CD8-positive, alpha-beta memory T cell (primary cell): ENCODE data around the gene LARP1. TPM values are rescaled to one million over a fixed set of nuclear protein-coding genes. Genes with fewer than 3 reads are reported as not detected.

Experiments
- CTCF ChIA-PET: fragments of 350-600 bp; sonication (Branson Sonifier 250); formaldehyde crosslinking; loops from one replicate; lab custom pipeline; 2021; ENCODE audit warnings: antibody characterized with exemption; lab: Charles Lee
- POLR2A ChIA-PET: fragments of 350-600 bp; sonication (Branson Sonifier 250); formaldehyde crosslinking; loops from one replicate; lab custom pipeline; 2021; ENCODE audit warnings: antibody characterized with exemption; lab: Charles Lee
- DNase-seq, 5 donors: peaks; one replicate each; pipeline versions ENCODE4 v3.0.0 to v3.0.0-alpha.2; 2020 to 2022; ENCODE audit warnings: mixed read lengths in 1 of 5
- H3K27ac ChIP-seq: one replicate; pipeline ENCODE4 v1.7.0; 2013; ENCODE audit warnings: low read depth, mild to moderate bottlenecking, low read length, moderate library complexity
- H3K27me3 ChIP-seq: 2 replicates; pipeline ENCODE4 v1.7.0; 2013; ENCODE audit warnings: low read length, mild to moderate bottlenecking; ENCODE audit not compliant: insufficient read depth, poor library complexity, severe bottlenecking
- H3K36me3 ChIP-seq: 2 replicates; pipeline ENCODE4 v1.7.0; 2013; ENCODE audit warnings: mild to moderate bottlenecking, low read length, moderate library complexity; ENCODE audit not compliant: insufficient read depth
- H3K4me1 ChIP-seq: 2 replicates; pipeline ENCODE4 v1.7.0; 2013; ENCODE audit warnings: mild to moderate bottlenecking, low read length, moderate library complexity; ENCODE audit not compliant: insufficient read depth
- H3K4me3 ChIP-seq: 2 replicates; pipeline ENCODE4 v1.7.0; 2013; ENCODE audit warnings: mild to moderate bottlenecking, low read length
- H3K9me3 ChIP-seq: 2 replicates; pipeline ENCODE4 v1.7.0; 2013; ENCODE audit warnings: mild to moderate bottlenecking, low read length
- H3K27ac Mint-ChIP-seq, 8 donors: one replicate each; pipeline ENCODE4 v1.8.0; 2020 to 2021; ENCODE audit warnings: mixed read lengths in 8 of 8, mild to moderate bottlenecking in 6 of 8, inconsistent platforms in 3 of 8, moderate library complexity in 3 of 8
- H3K27me3 Mint-ChIP-seq, 2 donors: one replicate each; pipeline ENCODE4 v1.8.0; 2020 to 2021; ENCODE audit warnings: mixed read lengths in 2 of 2, mild to moderate bottlenecking in 1 of 2, moderate library complexity in 1 of 2
- H3K36me3 Mint-ChIP-seq, 3 donors: one replicate each; pipeline ENCODE4 v1.8.0; 2020 to 2021; ENCODE audit warnings: mixed read lengths in 3 of 3, inconsistent platforms in 1 of 3, mild to moderate bottlenecking in 1 of 3
- H3K4me1 Mint-ChIP-seq, 3 donors: one replicate each; pipeline ENCODE4 v1.8.0; 2020 to 2021; ENCODE audit warnings: mixed read lengths in 3 of 3, inconsistent platforms in 1 of 3, mild to moderate bottlenecking in 1 of 3
- H3K4me3 Mint-ChIP-seq, 7 donors: one replicate each; pipeline ENCODE4 v1.8.0; 2020 to 2021; ENCODE audit warnings: mixed read lengths in 7 of 7, mild to moderate bottlenecking in 6 of 7, moderate library complexity in 4 of 7, inconsistent platforms in 2 of 7
- H3K9me3 Mint-ChIP-seq, 5 donors: one replicate each; pipeline ENCODE4 v1.8.0; 2020 to 2022; ENCODE audit warnings: mixed read lengths in 5 of 5, mild to moderate bottlenecking in 3 of 5, moderate library complexity in 2 of 5, inconsistent platforms in 1 of 5
- polyA plus RNA-seq: library from polyadenylated mRNA; unstranded; fragments of 300-500 nt; fragmentation: Illumina TruSeq; gene quantifications from one replicate; pipeline ENCODE4 v1.2.3, GENCODE V29; 2021
- total RNA-seq, 2 experiments: library from RNA; stranded (reverse); gene quantifications; one replicate each; pipeline ENCODE4 v1.2.3, GENCODE V29; 2021

The LARP1 gene
- total and polyA plus RNA-seq, 3 experiments from 2014 or later, result 28.4 to 344 (median 329) TPM

DNA sequence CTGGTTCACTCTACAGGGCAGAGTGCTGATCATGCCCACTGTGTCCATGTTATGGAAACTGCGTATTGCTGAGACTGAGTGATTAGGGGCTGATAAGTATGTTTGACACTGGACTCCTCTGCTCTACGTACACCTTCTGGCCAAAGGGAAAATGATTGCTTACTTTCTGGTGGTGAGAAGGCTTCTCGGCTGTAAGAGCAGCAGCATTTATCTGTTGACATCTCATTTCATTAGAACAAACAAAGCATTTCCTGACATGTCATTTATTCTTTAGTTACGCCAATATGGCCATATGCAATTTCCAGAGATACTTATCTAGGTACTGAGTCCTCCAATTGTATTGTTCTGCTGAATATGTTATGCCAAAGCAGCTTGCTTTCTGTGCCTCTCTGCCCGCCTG is 89.6 kb downstream of the LARP1 start:
- no peak overlapping the region for H3K27ac Mint-ChIP-seq
- POLR2A ChIA-PET, result interaction anchor here (0.6 kb wide), 1 partner anchor 13 kb away, joined by 5 read pairs; no protein-coding TSS in a partner anchor
- H3K27me3 ChIP-seq, result no peaks in the 10 kb centered on the region
- no peaks in the 10 kb centered on the region for H3K4me1 Mint-ChIP-seq
- H3K9me3 ChIP-seq, result no peaks in the 10 kb centered on the region
- peaks cover 0 to 2% (median 0%) of the 10 kb centered on the region in 3 donors for H3K36me3 Mint-ChIP-seq
- no peaks in the 10 kb centered on the region for H3K36me3 ChIP-seq
- no peaks in the 10 kb centered on the region for H3K9me3 Mint-ChIP-seq
- H3K4me3 Mint-ChIP-seq, result no peak overlapping the region
- H3K4me1 ChIP-seq, result no peaks in the 10 kb centered on the region
- CTCF ChIA-PET, result interaction anchor here (1.3 kb wide), 1 partner anchor 24 kb away, joined by 3 read pairs; no protein-coding TSS in a partner anchor
- H3K4me3 ChIP-seq, result no peak overlapping the region
- H3K27me3 Mint-ChIP-seq, result no peaks in the 10 kb centered on the region
- DNase-seq, result no peak
- no peak overlapping the region for H3K27ac ChIP-seq

DNA sequence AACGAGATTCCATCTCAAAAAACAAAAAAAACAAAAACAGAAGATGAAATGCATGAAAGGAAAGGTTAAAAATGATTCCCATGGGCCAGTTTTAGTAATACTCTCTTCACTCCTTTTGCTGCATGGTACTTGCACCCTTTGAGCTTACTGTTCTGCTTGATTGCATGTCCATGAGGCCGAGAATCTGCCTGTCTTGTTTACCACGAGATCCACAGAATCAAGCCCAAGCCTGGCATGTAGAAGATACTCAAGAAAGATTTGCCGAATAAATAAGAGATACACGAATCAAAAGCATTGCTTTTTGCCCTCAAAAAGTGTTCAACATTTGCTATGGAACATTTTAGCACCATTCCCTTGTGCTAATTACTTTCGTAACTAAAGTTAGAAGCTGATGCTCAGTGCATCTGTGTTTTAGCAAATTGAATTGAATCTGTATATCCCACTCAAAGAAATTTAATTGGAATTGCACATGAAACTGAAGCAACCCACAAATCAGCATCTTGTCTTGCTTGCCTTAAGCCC is 94.1 kb downstream of the LARP1 start:
- H3K27me3 Mint-ChIP-seq, result no peaks in the 10 kb centered on the region
- H3K9me3 Mint-ChIP-seq, result no peaks in the 10 kb centered on the region
- H3K36me3 Mint-ChIP-seq, result peaks cover 0 to 2% (median 0%) of the 10 kb centered on the region in 3 donors
- no peak overlapping the region for H3K27ac Mint-ChIP-seq
- Histone ChIP-seq H3K4me3 (no peak overlapping the region), H3K27ac (no peak overlapping the region), H3K36me3 (no peaks in the 10 kb centered on the region), H3K4me1 (no peaks in the 10 kb centered on the region), H3K9me3 (no peaks in the 10 kb centered on the region), H3K27me3 (no peaks in the 10 kb centered on the region)
- POLR2A ChIA-PET, result no interaction called here
- DNase-seq, result no peak
- H3K4me3 Mint-ChIP-seq, result no peak overlapping the region
- H3K4me1 Mint-ChIP-seq, result no peaks in the 10 kb centered on the region
- CTCF ChIA-PET, result no interaction called here

DNA sequence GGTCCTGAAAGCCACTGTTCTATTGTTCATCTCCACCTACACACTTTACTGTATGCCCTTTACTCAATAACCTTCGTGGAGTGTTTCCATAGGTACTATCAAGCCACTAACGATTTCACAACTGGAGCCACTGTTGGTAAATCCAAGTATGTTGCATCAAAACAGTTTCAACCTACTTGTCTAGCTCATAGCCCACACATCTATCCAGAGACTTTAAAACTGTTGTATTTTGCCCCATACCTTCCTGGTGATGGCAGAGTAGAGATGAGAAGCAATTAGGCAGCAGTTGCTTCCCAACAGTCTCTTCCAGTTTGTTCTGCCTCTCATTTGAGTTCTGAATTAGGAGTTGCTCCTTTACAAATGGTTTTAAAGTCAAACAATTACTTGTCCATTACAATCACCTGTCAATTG is 94.6 kb downstream of the LARP1 start:
- CTCF ChIA-PET, result no interaction called here
- no peaks in the 10 kb centered on the region for H3K9me3 ChIP-seq
- H3K4me3 ChIP-seq, result no peak overlapping the region
- POLR2A ChIA-PET, result no interaction called here
- no peaks in the 10 kb centered on the region for H3K36me3 ChIP-seq
- Mint-ChIP-seq H3K4me3 (no peak overlapping the region), H3K27me3 (no peaks in the 10 kb centered on the region), H3K9me3 (no peaks in the 10 kb centered on the region), H3K4me1 (no peaks in the 10 kb centered on the region), H3K27ac (no peak overlapping the region), H3K36me3 (peaks cover 0 to 2% (median 0%) of the 10 kb centered on the region in 3 donors)
- no peaks in the 10 kb centered on the region for H3K4me1 ChIP-seq
- DNase-seq, result no peak
- no peak overlapping the region for H3K27ac ChIP-seq
- H3K27me3 ChIP-seq, result no peaks in the 10 kb centered on the region

DNA sequence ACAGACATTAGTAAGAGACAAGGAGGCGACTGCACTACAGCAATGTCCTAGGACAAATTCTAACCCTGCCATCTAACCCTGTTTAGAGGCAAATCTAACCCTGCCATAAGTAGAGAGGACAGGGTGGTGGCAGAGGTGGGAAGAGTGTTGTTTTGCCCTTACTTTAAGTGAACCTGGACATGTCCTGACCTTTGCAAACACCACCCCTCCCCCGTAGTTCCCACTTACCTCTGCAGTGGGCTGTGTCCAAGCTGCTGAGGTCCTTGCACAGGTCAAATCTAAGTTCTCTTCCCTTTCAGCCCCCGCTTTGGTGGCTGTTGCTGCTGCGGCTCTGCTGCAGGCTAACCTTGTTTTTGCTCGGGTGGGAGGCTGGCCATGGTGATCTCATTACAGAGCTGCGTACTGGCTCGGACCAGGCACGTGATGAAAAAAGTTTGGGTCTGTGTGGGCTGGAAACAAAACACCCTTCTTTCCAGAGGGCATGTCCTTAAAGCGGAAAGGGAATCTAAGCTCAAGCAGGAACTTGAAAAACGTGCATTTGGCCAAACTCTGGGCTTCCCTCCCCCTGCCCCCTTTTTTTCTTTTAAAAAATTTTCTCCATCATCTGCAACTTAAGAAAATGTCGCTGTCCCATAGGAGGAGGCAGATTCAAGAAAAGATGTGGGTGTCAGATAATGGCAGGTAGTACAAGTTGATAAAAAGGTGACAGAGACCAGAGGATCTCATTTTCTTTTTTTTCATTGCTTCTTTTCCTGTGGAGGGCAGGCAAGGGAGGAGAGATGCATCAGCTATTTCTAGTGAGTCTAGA is 95.3 kb downstream of the LARP1 start, which contains the start of gene FAXDC2:
FAXDC2 (minus strand) TSS at position 349 of the 808 bp plus-strand sequence. CDS start 12,425 bp downstream, outside the sequence.
- no peak for DNase-seq
- ChIA-PET CTCF (interaction anchor here (1.6 kb wide), 1 partner anchor 9 kb away, joined by 3 read pairs; no protein-coding TSS in a partner anchor), POLR2A (no interaction called here)

DNA sequence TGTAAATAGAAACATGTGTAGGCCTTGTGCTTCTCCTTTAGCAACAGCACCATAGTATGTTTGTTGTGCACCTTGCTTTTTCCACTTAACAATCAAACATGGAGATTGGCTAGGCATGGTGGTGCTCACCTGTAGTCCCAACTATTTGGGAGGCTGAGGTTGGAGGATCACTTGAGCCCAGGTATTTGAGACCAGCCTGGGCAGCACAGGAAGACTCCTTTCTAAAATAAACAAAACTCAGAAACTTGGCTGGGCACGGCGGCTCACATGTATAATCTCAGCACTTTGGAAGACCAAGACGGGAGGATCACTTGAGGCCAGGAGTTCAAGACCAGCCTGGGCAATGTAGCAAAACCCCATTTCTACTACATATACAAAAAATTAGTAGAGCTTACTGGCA is 96.2 kb downstream of the LARP1 start:
- H3K9me3 Mint-ChIP-seq, result no peaks in the 10 kb centered on the region
- POLR2A ChIA-PET, result interaction anchor here (0.6 kb wide), 1 partner anchor 37 kb away, joined by 3 read pairs; no protein-coding TSS in a partner anchor
- CTCF ChIA-PET, result interaction anchor here (0.8 to 1.6 kb wide), 2 partner anchors 10 to 14 kb away, joined by 3 read pairs; no protein-coding TSS in a partner anchor
- H3K4me3 ChIP-seq, result no peak overlapping the region
- H3K4me1 ChIP-seq, result no peaks in the 10 kb centered on the region
- no peaks in the 10 kb centered on the region for H3K4me1 Mint-ChIP-seq
- no peaks in the 10 kb centered on the region for H3K36me3 Mint-ChIP-seq
- no peak overlapping the region for H3K27ac ChIP-seq
- no peaks in the 10 kb centered on the region for H3K27me3 ChIP-seq
- H3K27me3 Mint-ChIP-seq, result no peaks in the 10 kb centered on the region
- peak overlapping the region in 1 of 7 donors; percentile 61 for H3K4me3 Mint-ChIP-seq
- no peak overlapping the region for H3K27ac Mint-ChIP-seq
- H3K36me3 ChIP-seq, result no peaks in the 10 kb centered on the region
- H3K9me3 ChIP-seq, result no peaks in the 10 kb centered on the region
- DNase-seq, result no peak

More for the DNA sequence above, 95.3 kb downstream of the LARP1 start, which contains the start of gene FAXDC2:
- no peaks in the 10 kb centered on the region for H3K36me3 ChIP-seq
- H3K9me3 ChIP-seq, result no peaks in the 10 kb centered on the region
- no peak within 1 kb of the TSS for H3K27ac ChIP-seq
- Mint-ChIP-seq H3K4me3 (peak within 1 kb of the TSS in 1 of 7 donors; percentile 61), H3K36me3 (peaks cover 0 to under 1% (median 0%) of the 10 kb centered on the region in 3 donors), H3K27ac (no peak within 1 kb of the TSS), H3K4me1 (no peaks in the 10 kb centered on the region), H3K9me3 (no peaks in the 10 kb centered on the region), H3K27me3 (no peaks in the 10 kb centered on the region)
- H3K27me3 ChIP-seq, result no peaks in the 10 kb centered on the region
- no peaks in the 10 kb centered on the region for H3K4me1 ChIP-seq
- no peak within 1 kb of the TSS for H3K4me3 ChIP-seq

DNA sequence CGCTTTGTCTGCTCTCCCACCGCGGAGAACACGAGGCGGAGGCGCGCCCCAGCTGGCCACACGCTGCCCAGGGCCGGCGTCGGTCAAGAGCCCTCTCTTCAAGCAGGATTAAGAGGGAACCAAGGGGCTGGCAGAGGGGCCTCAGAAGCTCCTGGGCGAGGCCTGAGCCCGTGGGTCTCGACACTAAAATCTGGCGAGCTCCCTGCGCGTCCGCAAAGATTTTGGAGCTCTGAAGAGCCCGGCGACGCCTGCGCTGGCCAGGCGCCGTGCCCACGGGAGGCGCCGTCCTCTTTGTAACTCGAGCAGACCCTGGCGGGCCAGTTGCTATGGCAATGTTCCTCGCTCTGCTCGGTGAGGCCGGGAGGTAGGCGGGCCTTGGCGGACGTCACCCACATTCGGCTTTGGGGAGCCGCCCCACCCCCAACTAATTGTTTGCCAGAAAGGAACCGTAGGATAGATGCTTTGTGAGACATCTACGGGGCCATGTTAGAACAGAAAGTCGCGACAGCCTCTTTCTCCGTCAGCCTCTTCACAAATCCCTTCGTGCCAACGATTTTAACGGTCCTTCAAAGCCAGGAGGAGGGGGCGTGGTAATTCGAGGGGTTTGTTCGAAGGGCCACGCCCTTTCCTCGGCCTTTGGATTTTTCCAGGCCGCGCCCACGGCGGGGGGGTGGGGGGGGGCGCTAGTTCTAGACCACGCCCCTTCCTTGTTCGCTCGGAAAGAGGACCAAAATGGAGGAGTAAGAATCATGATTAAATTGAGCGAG is 102.5 kb downstream of the LARP1 start:
- Histone ChIP-seq H3K4me1 (peaks cover 36% of the 10 kb centered on the region), H3K36me3 (no peaks in the 10 kb centered on the region), H3K27ac (peak overlapping the region; percentile 99), H3K27me3 (no peaks in the 10 kb centered on the region), H3K4me3 (peak overlapping the region; percentile 87), H3K9me3 (no peaks in the 10 kb centered on the region)
- ChIA-PET CTCF (interaction anchor here (1.3 kb wide), 1 partner anchor 104 kb away, joined by 3 read pairs; no protein-coding TSS in a partner anchor), POLR2A (interaction anchor here (0.9 to 1.2 kb wide), 4 partner anchors 10 to 210 kb away, joined by 3 to 5 read pairs (median 4); no protein-coding TSS in a partner anchor)
- peak overlapping the region; percentile 86 to 94 (median 92) for H3K4me3 Mint-ChIP-seq
- peak overlapping the region; percentile 92 to 100 (median 99) for H3K27ac Mint-ChIP-seq
- H3K27me3 Mint-ChIP-seq, result no peaks in the 10 kb centered on the region
- peaks cover 38 to 40% (median 40%) of the 10 kb centered on the region in 3 donors for H3K4me1 Mint-ChIP-seq
- DNase-seq, result peak; percentile 81 to 96 (median 89)
- H3K9me3 Mint-ChIP-seq, result no peaks in the 10 kb centered on the region
- H3K36me3 Mint-ChIP-seq, result peaks cover 0 to 30% (median 1%) of the 10 kb centered on the region in 3 donors

DNA sequence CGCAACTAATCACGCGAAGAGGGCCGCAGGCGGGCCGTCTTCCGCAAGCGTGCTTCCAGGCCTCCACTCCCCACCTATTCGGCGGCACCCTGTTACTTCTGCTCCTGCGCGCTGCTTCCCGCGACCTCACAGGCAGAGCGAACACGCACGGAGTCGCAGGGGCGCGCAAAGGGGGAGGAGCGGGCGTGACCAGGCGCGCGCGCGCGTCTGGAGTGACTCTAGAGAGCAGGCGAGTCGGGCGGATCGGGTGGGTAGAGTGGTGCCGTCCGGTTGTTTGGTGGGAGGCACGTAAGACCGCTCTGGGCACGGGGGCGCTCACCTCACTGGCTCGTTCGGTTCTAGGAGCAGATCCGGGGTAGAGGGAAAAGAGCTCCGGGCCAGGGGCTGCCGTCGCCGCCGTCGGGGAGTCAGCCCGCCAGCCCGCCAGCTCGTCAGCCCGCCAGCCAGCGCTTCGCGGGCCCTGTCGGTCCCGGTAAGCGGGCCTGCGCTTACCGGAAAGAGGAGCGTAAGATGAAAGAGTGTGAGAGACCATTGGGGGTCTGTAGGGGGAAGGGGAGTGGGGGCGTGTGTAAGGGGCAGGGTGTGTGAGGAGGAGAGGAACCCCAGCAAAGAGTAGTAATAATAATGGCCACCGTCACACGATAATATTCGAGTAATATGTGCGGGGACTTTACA is 103.3 kb downstream of the LARP1 start, which contains the start of gene CNOT8:
CNOT8 (plus strand) TSS at position 331 of the 675 bp plus-strand sequence. CDS start 4,652 bp downstream, outside the sequence.
- H3K9me3 Mint-ChIP-seq, result no peaks in the 10 kb centered on the region
- DNase-seq, result peak; percentile 92 to 99 (median 97)
- H3K4me3 ChIP-seq, result peak within 1 kb of the TSS; percentile 87
- peak within 1 kb of the TSS; percentile 99 for H3K27ac ChIP-seq
- H3K36me3 Mint-ChIP-seq, result peaks cover 0 to 36% (median 2%) of the 10 kb centered on the region in 3 donors
- ChIA-PET CTCF (no interaction called here), POLR2A (interaction anchor here (0.9 to 1.2 kb wide), 2 partner anchors 9 to 101 kb away, joined by 3 to 4 read pairs; no protein-coding TSS in a partner anchor)
- H3K36me3 ChIP-seq, result peaks cover 3% of the 10 kb centered on the region
- peaks cover 42% of the 10 kb centered on the region for H3K4me1 ChIP-seq
- H3K27me3 Mint-ChIP-seq, result no peaks in the 10 kb centered on the region
- peak within 1 kb of the TSS; percentile 92 to 100 (median 99) for H3K27ac Mint-ChIP-seq
- no peaks in the 10 kb centered on the region for H3K9me3 ChIP-seq
- H3K4me1 Mint-ChIP-seq, result peaks cover 45 to 47% (median 47%) of the 10 kb centered on the region in 3 donors
- no peaks in the 10 kb centered on the region for H3K27me3 ChIP-seq
- H3K4me3 Mint-ChIP-seq, result peak within 1 kb of the TSS; percentile 86 to 94 (median 92)
